Measurements from ENCODE around the gene ZNF740.
A peak's percentile ranks its signal among the peaks of the same experiment; 100 is the strongest.

ZNF740 gene

GRCh38 chr12:53239643-53240258, 59.2 kb downstream of the ZNF740 start:
- Mint-ChIP-seq H3K4me3 (no peak overlapping the region), H3K27me3 (peaks cover 3% of the 10 kb centered on the region), H3K4me1 (peaks cover 37% of the 10 kb centered on the region), H3K36me3 (no peaks in the 10 kb centered on the region), H3K9me3 (no peaks in the 10 kb centered on the region), H3K27ac (peak overlapping the region; percentile 38)
- no peak for ATAC-seq (ENCODE audit: low read depth)
- DNase-seq (ENCODE audit: low spot score in 2 of 2) = no peak

GRCh38 chr12:53241623-53242412, 61.3 kb downstream of the ZNF740 start:
- H3K27ac Mint-ChIP-seq = no peak overlapping the region
- no peak overlapping the region for H3K4me3 Mint-ChIP-seq
- no peaks in the 10 kb centered on the region for H3K36me3 Mint-ChIP-seq
- H3K27me3 Mint-ChIP-seq = peaks cover 3% of the 10 kb centered on the region
- peaks cover 23% of the 10 kb centered on the region for H3K4me1 Mint-ChIP-seq
- H3K9me3 Mint-ChIP-seq = no peaks in the 10 kb centered on the region
- DNase-seq (ENCODE audit: low spot score in 2 of 2) (no peak), ATAC-seq (ENCODE audit: low read depth) (no peak)

- no peak overlapping the region for H3K27ac Mint-ChIP-seq
- H3K4me1 Mint-ChIP-seq = peaks cover 18% of the 10 kb centered on the region
- no peak for ATAC-seq (ENCODE audit: low read depth)
- peaks cover 3% of the 10 kb centered on the region for H3K27me3 Mint-ChIP-seq
- no peaks in the 10 kb centered on the region for H3K36me3 Mint-ChIP-seq
- no peak overlapping the region for H3K4me3 Mint-ChIP-seq
- DNase-seq (ENCODE audit: low spot score in 2 of 2) = no peak
- no peaks in the 10 kb centered on the region for H3K9me3 Mint-ChIP-seq
Observed at GRCh38 chr12:53244337-53244736, 63.8 kb downstream of the ZNF740 start.
